Nephron progenitor cell (in vitro differentiated cells): ENCODE data around the gene SORCS2.

Experiments used
- DNase-seq: peaks from one replicate; pipeline ENCODE4 v3.0.0; 2021
- H3K27ac Mint-ChIP-seq: 2 replicates; pipeline ENCODE4 v1.8.0; 2021; ENCODE audit warnings: mild to moderate bottlenecking, moderate library complexity, mixed read lengths
- H3K27me3 Mint-ChIP-seq: 2 replicates; pipeline ENCODE4 v1.8.0; 2021; ENCODE audit warnings: mild to moderate bottlenecking, low read depth, mixed read lengths; ENCODE audit not compliant: poor library complexity
- H3K36me3 Mint-ChIP-seq: 2 replicates; pipeline ENCODE4 v1.8.0; 2021; ENCODE audit warnings: low read depth, mixed read lengths
- H3K4me1 Mint-ChIP-seq: 2 replicates; pipeline ENCODE4 v1.8.0; 2021; ENCODE audit warnings: mixed read lengths
- H3K4me3 Mint-ChIP-seq: 2 replicates; pipeline ENCODE4 v1.8.0; 2021; ENCODE audit warnings: mild to moderate bottlenecking, moderate library complexity, mixed read lengths
- H3K9me3 Mint-ChIP-seq: 2 replicates; pipeline ENCODE4 v1.8.0; 2021; ENCODE audit warnings: mild to moderate bottlenecking, moderate library complexity, mixed read lengths
- TF ChIP-seq, protein P1 (sequence below): fragments of 200-600 bp; sonication (generic); IDR thresholded peaks from 2 replicates; pipeline ENCODE4 v1.5.0; 2021; ENCODE audit warnings: antibody characterized with exemption

Gene SORCS2

DNA sequence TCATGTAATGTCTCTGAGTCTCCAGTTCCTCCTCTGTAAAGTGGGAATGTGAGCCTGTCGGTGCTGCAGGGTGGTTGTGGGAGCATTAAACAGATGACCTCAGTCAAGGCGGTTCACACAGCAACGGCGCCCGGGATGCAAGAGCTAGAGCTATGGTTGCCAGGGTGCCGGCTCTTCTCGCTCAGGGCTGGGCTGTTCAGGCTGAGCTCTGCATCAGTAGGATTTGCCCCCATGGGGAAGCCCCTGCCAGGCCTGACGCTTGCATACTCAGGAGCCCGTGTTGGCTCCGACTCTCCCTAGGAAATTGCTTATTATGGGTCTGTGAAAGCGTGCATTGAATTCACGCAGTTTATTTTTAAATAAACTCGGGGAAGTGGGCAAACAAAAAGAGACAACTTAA lies 175.1 kb downstream of the SORCS2 start:
- Mint-ChIP-seq H3K4me3 (no peak overlapping the region), H3K27me3 (peaks cover 8% of the 10 kb centered on the region), H3K9me3 (no peaks in the 10 kb centered on the region), H3K27ac (no peak overlapping the region), H3K4me1 (peaks cover 46% of the 10 kb centered on the region), H3K36me3 (peaks cover 4% of the 10 kb centered on the region)
- TF ChIP-seq, protein P1, sequence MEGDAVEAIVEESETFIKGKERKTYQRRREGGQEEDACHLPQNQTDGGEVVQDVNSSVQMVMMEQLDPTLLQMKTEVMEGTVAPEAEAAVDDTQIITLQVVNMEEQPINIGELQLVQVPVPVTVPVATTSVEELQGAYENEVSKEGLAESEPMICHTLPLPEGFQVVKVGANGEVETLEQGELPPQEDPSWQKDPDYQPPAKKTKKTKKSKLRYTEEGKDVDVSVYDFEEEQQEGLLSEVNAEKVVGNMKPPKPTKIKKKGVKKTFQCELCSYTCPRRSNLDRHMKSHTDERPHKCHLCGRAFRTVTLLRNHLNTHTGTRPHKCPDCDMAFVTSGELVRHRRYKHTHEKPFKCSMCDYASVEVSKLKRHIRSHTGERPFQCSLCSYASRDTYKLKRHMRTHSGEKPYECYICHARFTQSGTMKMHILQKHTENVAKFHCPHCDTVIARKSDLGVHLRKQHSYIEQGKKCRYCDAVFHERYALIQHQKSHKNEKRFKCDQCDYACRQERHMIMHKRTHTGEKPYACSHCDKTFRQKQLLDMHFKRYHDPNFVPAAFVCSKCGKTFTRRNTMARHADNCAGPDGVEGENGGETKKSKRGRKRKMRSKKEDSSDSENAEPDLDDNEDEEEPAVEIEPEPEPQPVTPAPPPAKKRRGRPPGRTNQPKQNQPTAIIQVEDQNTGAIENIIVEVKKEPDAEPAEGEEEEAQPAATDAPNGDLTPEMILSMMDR = no peak
- no peak for DNase-seq

DNA sequence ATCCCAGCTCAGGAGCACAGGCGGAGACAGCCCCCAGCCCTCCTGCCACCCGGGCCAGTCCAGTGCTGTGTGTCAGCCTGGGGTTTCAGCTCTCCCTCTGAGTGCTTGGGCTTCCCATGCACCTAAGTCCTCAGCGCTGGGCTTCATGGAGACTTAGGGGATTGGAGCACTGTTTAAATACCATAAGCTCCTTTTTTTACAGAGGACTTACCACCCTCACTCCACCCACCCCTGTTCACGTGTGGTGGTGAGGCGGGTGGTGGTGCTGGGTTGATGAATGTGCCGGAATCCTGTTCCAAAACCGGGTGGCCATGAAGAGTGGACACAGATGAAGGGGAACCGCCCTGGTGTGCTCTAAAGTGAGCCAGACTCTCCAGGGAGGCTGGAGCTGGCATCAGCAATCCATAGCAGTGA lies 175.5 kb downstream of the SORCS2 start:
- no peak for DNase-seq
- Mint-ChIP-seq H3K27me3 (peaks cover 8% of the 10 kb centered on the region), H3K27ac (no peak overlapping the region), H3K36me3 (peaks cover 4% of the 10 kb centered on the region), H3K4me3 (no peak overlapping the region), H3K9me3 (no peaks in the 10 kb centered on the region), H3K4me1 (peaks cover 50% of the 10 kb centered on the region)
- TF ChIP-seq, protein P1 = no peak

DNA sequence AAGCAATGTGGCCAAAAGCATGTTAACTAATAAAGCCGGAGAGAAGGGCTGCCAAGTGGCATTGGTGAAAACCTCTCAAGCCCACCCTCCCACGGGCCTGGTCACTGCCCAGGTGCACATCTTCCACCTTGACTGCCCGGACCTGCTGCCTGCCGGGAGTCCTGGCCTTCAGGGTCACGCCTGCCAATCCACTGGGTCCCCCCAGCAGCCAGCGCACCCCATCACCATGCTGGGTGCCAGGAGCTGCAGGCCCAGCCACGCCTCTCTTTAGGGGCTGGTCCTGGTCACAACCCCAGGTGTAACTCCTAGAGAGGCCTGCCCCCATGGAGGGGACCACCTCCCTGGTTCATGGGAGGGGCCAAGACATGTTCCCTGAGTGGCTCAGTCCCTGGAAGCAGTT lies 176.0 kb downstream of the SORCS2 start:
- TF ChIP-seq, protein P1 = no peak
- Mint-ChIP-seq H3K27ac (no peak overlapping the region), H3K4me3 (no peak overlapping the region), H3K27me3 (peaks cover 8% of the 10 kb centered on the region), H3K36me3 (peaks cover 4% of the 10 kb centered on the region), H3K4me1 (peaks cover 53% of the 10 kb centered on the region), H3K9me3 (no peaks in the 10 kb centered on the region)
- no peak for DNase-seq

DNA sequence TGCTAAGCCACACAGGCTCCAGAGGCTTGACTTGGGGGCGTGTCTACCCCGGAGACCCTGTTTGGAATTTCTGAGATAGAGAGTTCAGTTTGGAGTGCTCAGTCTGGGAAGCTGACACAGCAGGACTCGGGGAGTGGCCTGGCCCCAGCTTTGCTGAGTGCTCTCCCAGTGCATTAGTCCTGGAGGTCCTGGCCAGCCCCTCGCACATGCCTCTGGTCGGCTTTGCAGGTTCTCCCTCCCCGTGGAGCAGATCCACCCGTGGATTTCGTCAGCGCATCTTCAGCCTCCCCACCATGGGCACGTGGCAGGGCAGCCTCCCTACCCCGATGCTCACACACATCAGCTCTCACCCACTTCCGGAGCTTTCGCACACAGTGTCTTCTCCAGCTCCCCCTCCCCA lies 177.2 kb downstream of the SORCS2 start:
- Mint-ChIP-seq H3K27ac (no peak overlapping the region), H3K4me1 (peaks cover 53% of the 10 kb centered on the region), H3K36me3 (no peaks in the 10 kb centered on the region), H3K4me3 (no peak overlapping the region), H3K27me3 (peaks cover 8% of the 10 kb centered on the region), H3K9me3 (no peaks in the 10 kb centered on the region)
- TF ChIP-seq, protein P1 = no peak
- DNase-seq = no peak

DNA sequence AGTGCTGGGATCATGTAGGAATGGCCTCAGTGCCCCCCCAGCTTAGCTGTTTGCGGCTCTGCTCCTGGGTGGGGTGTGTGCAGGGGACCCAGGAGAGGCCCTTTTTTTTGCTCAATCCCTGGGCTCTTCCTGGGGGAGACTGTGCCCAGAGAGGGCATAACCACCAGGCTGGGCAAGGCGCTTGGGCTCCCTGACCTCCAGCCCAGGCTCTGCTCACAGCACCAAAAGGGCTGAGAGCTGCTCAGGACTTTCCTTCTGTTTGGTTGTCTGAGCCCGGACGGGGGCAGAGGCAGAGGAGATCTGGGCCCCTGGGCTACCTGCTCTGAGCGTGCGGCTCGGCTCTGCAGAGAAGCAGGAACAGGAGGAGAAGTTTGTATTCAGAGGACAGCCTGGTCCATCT lies 177.7 kb downstream of the SORCS2 start:
- no peak overlapping the region for H3K27ac Mint-ChIP-seq
- H3K4me3 Mint-ChIP-seq = no peak overlapping the region
- no peaks in the 10 kb centered on the region for H3K9me3 Mint-ChIP-seq
- H3K4me1 Mint-ChIP-seq = peaks cover 50% of the 10 kb centered on the region
- no peaks in the 10 kb centered on the region for H3K36me3 Mint-ChIP-seq
- TF ChIP-seq, protein P1 = no peak
- H3K27me3 Mint-ChIP-seq = peaks cover 5% of the 10 kb centered on the region
- DNase-seq = no peak

DNA sequence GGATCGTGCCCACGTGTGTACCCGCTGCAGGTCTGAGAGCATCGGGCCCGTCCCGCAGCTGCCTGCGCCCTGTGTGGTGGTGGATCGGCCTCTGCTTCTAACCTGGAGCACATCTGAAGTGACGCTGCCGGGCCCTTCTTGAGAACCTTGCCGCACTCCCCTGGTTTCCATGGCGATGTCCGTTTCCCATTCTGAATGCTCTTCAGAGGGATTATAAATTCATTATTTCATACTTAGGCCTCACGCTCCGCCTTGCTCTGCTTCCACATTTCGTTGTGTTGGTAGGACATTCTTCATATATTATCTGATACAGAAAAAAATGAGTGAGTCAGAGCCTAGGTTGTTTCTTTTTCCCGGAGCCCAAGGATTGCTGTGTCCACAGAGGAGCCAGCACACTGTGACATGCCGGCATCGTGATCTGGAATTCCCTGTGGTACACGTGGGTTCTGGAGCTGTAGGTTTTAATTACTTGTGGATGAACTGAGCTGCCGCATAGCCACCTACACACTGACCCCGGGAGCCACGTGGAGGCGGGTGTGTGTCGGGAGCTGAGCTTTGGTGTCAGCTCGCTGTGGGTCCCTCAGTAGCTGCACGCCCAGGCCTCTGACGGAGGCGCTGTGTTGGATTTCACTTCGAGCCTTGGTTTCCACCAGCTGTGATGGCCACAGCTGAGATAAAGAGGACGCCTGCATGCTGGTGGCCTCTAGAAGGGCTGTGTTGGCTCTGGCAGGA lies 179.0 kb downstream of the SORCS2 start:
- TF ChIP-seq, protein P1 = no peak
- peaks cover 3% of the 10 kb centered on the region for H3K27me3 Mint-ChIP-seq
- no peak overlapping the region for H3K27ac Mint-ChIP-seq
- no peak overlapping the region for H3K4me3 Mint-ChIP-seq
- no peaks in the 10 kb centered on the region for H3K36me3 Mint-ChIP-seq
- peaks cover 38% of the 10 kb centered on the region for H3K4me1 Mint-ChIP-seq
- H3K9me3 Mint-ChIP-seq = no peaks in the 10 kb centered on the region
- DNase-seq = no peak
